NCI-H2107 treated with DMSO at 0.1 percent for 48 hours (cell line): Measurements from ENCODE around the gene PGAP2.
"Not testable (repeated sequence)": the region's sequence is repeated elsewhere in the genome, so short reads cannot be mapped to it uniquely, and the experiment has no call there.

ENCODE experiments used
- DNase-seq: peaks from one replicate; lab custom pipeline; 2025; ENCODE audit not compliant: unreplicated experiment; lab: John Stamatoyannopoulos, UW

PGAP2 gene

DNA sequence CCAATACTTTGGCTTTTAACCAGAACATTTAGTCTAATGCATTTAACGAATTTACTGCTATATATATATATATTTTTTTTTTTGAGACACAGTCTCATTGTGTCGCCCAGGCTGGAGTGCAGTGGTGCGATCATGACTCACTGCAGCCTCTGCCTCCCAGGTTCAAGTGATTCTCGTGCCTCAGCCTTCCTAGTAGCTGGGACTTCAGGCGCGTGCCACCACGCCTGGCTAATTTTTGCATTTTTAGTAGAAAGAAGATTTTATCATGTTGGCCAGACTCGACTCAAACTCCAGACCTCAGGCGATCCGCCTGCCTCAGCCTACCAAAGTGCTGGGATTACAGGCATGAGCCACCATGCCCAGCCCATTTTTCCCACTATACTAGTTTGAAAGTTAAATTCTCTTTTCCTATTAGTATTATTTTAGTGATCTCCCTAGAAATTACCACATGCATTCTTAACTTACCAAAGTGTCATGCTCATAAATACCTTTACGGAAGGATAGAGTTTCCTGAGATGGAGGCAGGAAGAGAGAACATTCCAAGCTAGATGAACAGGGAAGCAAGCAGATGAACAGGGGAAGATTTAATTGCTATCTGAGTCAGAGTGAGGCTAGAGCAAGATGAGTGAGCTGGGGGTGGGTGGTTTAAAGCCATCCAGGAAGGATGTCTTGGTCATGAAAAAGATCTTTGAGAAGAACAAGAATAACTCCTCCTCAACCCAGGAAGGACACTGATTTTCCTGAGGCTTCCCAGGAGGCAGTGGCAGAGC lies 4.4 kb upstream of the PGAP2 start:
- DNase-seq, result no peak

GRCh38 chr11:3808861-3809623 lies 682 bp downstream of the PGAP2 start:
- peak; percentile 21 for DNase-seq

DNA sequence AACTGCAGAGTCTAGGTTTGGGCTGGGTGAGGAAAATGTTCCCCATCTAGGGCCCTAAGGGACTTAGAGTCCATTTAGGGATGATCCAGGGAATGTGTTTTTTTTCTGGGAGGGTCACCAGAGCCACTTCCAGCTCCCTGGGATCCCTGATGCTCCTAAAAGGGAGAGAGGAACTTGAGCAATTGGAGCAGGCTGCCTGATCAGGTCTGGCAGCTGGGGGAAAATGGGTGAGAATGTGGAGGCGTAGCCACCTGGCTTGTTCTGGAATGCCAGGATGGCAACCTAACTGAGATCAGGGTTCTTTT lies 1.2 kb downstream of the PGAP2 start:
- DNase-seq, result no peak

DNA sequence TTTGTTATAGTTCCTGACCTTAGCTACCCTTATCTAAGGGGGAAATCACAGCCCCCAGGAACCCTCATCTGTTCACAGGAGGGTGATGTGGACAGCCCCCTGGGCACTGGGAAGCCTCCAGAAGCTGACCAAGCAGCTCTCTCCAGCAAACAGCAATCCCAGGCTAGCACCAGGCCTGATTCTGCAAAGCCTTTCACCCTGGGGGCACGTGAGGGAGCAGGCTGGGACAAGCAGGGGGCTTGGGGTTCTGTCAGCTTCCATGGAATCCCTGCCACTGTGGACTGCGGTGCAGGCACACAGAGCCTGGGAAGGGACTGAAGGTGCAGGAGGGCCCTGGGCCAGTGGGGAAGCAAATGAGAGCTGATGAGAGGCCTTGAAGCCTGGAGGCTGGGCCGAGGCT lies 2.1 kb downstream of the PGAP2 start:
- no peak for DNase-seq

- DNase-seq, result no peak
Measured at GRCh38 chr11:3810951-3811350, 2.6 kb downstream of the PGAP2 start.

DNA sequence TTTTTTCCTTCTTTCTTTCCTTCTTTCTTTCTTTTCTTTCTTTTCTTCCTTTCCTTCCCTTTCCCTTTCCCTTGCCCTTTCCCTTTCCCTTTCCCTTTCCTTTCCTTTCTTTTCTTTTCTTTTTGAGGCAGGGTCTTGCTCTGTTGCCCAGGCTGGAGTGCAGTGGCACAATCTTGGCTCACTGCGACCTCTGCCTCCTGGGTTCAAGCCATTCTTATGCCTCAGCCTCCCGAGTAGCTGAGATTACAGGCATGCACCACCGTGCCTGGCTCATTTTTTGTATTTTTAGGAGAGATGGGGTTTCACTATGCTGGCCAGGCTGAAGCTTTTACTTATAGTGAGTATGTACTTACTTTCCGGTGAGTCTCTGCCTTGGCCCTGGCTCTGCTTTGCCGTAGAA lies 6.5 kb downstream of the PGAP2 start:
- not testable (repeated sequence) for DNase-seq

DNA sequence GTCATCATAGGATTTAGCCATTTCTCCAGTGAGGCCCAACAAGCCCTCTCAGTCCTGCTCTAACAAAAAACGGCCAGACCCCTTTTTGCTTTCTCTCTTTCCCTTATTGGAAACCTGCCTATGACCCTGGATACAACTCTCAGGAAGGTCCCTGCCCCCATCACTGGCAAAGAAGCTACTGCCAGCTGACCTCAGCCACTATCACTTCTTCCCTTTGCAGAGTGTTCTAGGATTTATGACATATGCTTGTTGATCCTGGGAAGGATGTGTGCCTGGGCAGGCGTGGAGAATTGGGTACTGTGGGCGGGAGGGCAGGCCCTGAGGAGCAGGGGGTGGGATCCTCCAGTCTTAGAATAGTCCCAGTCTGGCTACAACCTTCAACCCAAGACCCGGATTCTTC lies 7.5 kb downstream of the PGAP2 start:
- DNase-seq, result no peak

DNA sequence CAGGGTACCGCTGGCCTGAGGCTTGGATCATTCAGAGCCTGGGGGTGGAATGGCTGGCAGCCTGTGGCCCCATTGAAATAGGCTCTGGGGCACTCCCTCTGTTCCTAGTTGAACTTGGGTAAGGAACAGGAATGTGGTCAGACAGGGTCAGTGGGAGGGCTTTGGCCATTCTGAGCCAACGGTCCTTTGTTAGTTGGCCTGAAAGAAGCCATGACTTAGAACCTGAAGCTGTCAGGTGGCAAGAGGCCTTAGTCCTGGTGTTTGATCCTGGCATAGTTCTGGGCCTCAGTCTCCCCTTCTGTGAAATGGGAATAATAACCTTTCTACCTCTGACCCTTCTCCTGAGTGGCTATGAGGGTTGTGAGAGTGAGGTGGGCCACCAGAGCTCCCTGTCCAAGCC lies 8.3 kb downstream of the PGAP2 start:
- DNase-seq, result no peak

DNA sequence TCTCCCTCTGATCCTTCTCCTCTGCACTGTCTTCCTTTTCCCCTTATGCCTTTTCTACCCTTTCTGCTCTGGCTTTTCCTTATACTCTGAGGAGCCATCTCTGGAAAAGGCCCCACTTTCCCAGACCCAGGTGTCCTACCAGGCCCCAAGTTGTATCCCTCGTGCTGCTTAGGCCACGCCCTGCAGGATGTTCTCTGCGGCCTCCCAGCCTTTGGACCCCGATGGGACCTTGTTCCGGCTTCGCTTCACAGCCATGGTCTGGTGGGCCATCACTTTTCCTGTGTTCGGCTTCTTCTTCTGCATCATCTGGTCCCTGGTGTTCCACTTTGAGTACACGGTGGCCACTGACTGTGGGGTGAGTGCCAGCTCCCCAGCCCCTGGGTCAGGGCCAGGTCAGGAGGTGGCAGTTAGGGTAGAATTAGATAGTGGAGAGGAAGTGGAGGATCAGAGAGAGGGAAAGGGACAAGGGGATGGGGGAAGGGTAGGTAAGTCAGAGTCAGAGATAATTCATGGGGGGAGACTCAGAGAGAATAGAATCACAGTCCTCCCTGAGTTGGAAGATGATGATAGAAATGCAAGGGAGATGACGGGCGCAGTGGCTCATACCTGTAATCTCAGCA lies 8.9 kb downstream of the PGAP2 start:
- no peak for DNase-seq

GRCh38 chr11:3820971-3821370 lies 12.6 kb downstream of the PGAP2 start:
- DNase-seq, result no peak

DNA sequence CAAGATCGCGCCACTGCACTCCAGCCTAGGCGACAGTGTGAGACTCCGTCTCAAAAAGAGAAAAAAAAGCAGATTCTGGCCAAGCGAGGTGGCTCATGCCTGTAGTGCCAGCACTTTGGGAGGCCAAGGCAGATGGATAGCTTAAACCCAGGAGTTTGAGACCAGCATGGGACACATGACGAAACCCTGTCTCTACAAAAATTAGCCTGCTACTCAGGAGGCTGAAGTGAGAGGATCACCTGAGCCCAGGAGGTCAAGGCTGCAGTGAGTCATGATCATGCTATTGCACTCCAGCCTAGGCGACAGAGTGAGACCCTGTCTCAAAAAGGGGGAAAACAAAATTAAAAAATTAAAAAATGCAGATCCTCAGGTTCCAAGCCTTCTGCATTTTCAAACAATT lies 14.0 kb downstream of the PGAP2 start:
- DNase-seq, result no peak

DNA sequence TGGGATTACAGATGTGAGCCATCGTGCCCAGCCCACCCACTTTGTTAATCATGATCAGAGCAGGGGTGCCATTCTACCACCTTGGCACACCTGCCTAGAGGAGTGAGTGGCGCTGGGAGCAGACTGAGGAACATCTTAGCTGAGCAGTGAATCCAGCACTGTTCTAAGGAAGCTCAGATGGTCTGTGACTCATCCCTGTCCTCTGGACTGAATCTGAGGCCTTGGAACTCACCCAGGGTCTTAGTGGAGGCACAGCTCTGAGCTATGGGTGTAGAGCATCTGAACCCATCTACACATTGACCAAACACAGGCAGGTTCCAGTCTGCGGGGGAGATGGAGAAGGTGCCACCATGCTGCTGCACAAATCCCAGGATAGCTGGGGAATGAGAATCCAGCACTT lies 14.9 kb downstream of the PGAP2 start:
- no peak for DNase-seq

DNA sequence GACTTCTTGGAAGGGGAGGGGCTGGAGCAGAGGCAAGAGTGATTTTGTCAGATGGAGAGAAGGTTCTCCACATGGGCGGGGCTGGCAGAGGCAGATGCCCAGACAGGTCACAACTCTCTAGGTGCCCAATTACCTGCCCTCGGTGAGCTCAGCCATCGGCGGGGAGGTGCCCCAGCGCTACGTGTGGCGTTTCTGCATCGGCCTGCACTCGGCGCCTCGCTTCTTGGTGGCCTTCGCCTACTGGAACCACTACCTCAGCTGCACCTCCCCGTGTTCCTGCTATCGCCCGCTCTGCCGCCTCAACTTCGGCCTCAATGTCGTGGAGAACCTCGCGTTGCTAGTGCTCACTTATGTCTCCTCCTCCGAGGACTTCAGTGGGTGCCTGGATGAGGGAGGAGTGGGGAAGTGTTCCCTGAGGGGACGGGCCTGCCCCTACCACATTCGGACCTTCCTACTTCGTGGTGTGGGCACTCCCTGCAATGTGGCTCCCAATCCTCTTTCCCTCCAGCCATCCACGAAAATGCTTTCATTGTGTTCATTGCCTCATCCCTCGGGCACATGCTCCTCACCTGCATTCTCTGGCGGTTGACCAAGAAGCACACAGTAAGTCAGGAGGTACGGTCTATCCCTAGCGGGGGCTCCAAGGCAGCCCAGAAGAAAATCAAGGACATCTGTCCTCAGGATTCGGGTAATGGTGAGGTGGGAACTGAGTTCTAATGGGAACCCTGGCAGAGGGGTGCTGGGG lies 15.6 kb downstream of the PGAP2 start:
- DNase-seq, result no peak

DNA sequence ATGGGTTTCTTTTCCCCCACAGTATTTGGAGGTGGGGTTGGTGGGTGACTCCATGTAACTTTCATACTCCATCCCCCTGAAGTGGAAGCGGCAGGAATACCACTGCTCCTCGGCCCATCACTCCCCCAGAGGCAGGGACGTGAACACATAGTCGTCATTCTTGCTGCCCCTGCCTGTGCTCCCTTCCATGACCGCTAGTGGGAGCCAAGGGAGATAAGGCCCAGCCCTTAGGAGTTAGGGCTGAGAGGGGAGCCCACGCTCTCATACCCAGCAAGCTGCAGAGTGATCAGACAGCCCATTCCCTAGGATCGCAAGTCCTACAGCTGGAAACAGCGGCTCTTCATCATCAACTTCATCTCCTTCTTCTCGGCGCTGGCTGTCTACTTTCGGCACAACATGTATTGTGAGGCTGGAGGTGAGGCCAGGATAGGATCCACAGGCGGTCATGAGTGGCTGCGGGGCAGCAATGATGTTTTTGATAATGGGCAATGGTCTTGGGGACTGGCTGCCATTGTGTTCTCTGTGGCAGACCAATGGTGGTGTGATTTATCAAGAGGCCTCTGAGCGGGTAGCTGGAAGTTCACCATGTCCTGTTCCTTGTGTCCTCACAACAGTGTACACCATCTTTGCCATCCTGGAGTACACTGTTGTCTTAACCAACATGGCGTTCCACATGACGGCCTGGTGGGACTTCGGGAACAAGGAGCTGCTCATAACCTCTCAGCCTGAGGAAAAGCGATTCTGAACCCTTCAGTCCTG lies 16.5 kb downstream of the PGAP2 start:
- no peak for DNase-seq

GRCh38 chr11:3825473-3826154 lies 17.3 kb downstream of the PGAP2 start:
- DNase-seq, result no peak

GRCh38 chr11:3826721-3827120 lies 18.4 kb downstream of the PGAP2 start:
- no peak for DNase-seq

- no peak for DNase-seq
Measured at GRCh38 chr11:3827434-3828186, 19.2 kb downstream of the PGAP2 start.

- no peak for DNase-seq
Measured at GRCh38 chr11:3830088-3830487, 21.7 kb downstream of the PGAP2 start.

- DNase-seq, result no peak
Measured at GRCh38 chr11:3830730-3831129, 22.4 kb downstream of the PGAP2 start.
